ENCODE data around the gene WWOX. TPM values are rescaled to one million over a fixed set of nuclear protein-coding genes. Genes with fewer than 3 reads are reported as not detected.

The WWOX gene
- total and polyA plus RNA-seq, 2 of the 4 experiments (the other 2 are of a cell fraction) = 2.7 to 5.4 TPM

GRCh38 chr16:79130616-79131015 is 1031.2 kb downstream of the WWOX start:
- no peak overlapping the region for H3K14ac ChIP-seq (replicated peaks; ENCODE audit: low read depth, low read length)
- H2BK5ac ChIP-seq (ENCODE audit: low read depth, low read length, poor library complexity, severe bottlenecking) = no peak overlapping the region
- dilution Hi-C loops (cut with HindIII; ENCODE audit: low sequenced_read_pairs, unreplicated experiment) (no loop called here), in situ Hi-C loops (cut with MboI; ENCODE audit: low sequenced_read_pairs) (no loop called here), intact Hi-C loops (cut with micrococcal nuclease) (no loop called here)
- CTCF ChIA-PET = no interaction called here
- H4K8ac ChIP-seq (ENCODE audit: low read depth in 2 of 2, low read length in 2 of 2) = no peak overlapping the region
- H3K9me1 ChIP-seq (ENCODE audit: insufficient read depth, low read length) = no peaks in the 10 kb centered on the region
- no peak overlapping the region for H4K5ac ChIP-seq (ENCODE audit: low read depth, low read length)
- no peak overlapping the region for H3K9ac ChIP-seq (ENCODE audit: low read depth, low read length)
- H4K20me1 ChIP-seq (ENCODE audit: insufficient read depth, low read length) = no peaks in the 10 kb centered on the region
- no peak overlapping the region for H2BK15ac ChIP-seq (ENCODE audit: low read depth, low read length)
- H3K4me2 ChIP-seq (ENCODE audit: low read depth, low read length) = no peak overlapping the region
- no peak for TF ChIP-seq USF2 (IDR thresholded peaks at IDR 0.05; ENCODE audit: low read depth, low read length)
- no peaks in the 10 kb centered on the region for H3K27me3 ChIP-seq (ENCODE audit: control insufficient read depth, insufficient read depth, low read length)
- H3K9me3 ChIP-seq (ENCODE audit: control insufficient read depth, insufficient read depth, low read length) = peaks cover 20% of the 10 kb centered on the region
- H3K4me1 ChIP-seq (ENCODE audit: control insufficient read depth, insufficient read depth, low read length) = no peaks in the 10 kb centered on the region
- H2BK120ac ChIP-seq (ENCODE audit: low read depth, low read length) = no peak overlapping the region
- 7% methylated on average over 2 of the region's 7 CpGs; no CpG with 5 or more reads in 1 of the 2 experiments for WGBS, 2 experiments (ENCODE audit: extremely low coverage in 2 of 2, insufficient read length in 1 of 2)
- no peak overlapping the region for H3K56ac ChIP-seq (ENCODE audit: extremely low read depth, insufficient read depth, low read length)
- no peak overlapping the region for H2AK9ac ChIP-seq (replicated peaks; ENCODE audit: low read depth, low read length, poor library complexity)
- no peak overlapping the region for H4K91ac ChIP-seq (ENCODE audit: insufficient read depth, low read depth, low read length)
- no peak overlapping the region for H3K18ac ChIP-seq (ENCODE audit: low read depth, low read length)
- H2AK5ac ChIP-seq (ENCODE audit: low read depth, low read length) = no peak overlapping the region
- no TSS peak for BruUV-seq (replicated peaks)
- ATAC-seq (ENCODE audit: low read depth) (no peak), DNase-seq (no peak)
- POLR2A ChIA-PET (ENCODE audit: unreplicated experiment) = no interaction called here
- H3K23ac ChIP-seq (ENCODE audit: low read depth, low read length) = no peak overlapping the region
- no peak overlapping the region for H2BK20ac ChIP-seq (ENCODE audit: low read depth, low read length)
- no peaks in the 10 kb centered on the region for H3K36me3 ChIP-seq (ENCODE audit: control insufficient read depth, insufficient read depth, low read length)
- H2AFZ ChIP-seq (replicated peaks; ENCODE audit: low read length, poor library complexity) = no peak overlapping the region
- no peak overlapping the region for H3K4me3 ChIP-seq (ENCODE audit: insufficient read depth, low read depth, low read length)
- H3K27ac ChIP-seq (ENCODE audit: insufficient read depth, low read length) = no peak overlapping the region
- H3K79me1 ChIP-seq (ENCODE audit: low read depth in 1 of 2, low read length in 2 of 2) = no peaks in the 10 kb centered on the region
- no peak overlapping the region for H3K4ac ChIP-seq (ENCODE audit: low read depth, low read length)
